Central memory CD8-positive, alpha-beta T cell (primary cell): ENCODE data around the gene FCN2.

Experiments used
- ATAC-seq: fragments of 150-1000 bp; cut with Tn5 transposase; replicated peaks from 2 replicates; pipeline ENCODE4 v1.10.0; 2022; ENCODE audit warnings: mild to moderate bottlenecking, moderate FRiP score, moderate number of reproducible peaks; ENCODE audit not compliant: poor library complexity, severe bottlenecking; ENCODE audit errors: extremely low read depth
- DNase-seq, 2 donors: peaks; one replicate each; pipeline ENCODE4 v3.0.0; 2021; ENCODE audit warnings: low spot score in 2 of 2
- H3K27ac Mint-ChIP-seq: one replicate; pipeline ENCODE4 v1.8.0; 2022; ENCODE audit warnings: low read depth, mild to moderate bottlenecking, moderate library complexity, mixed read lengths
- H3K27me3 Mint-ChIP-seq: one replicate; pipeline ENCODE4 v1.8.0; 2022; ENCODE audit warnings: mixed read lengths
- H3K36me3 Mint-ChIP-seq: one replicate; pipeline ENCODE4 v1.8.0; 2022; ENCODE audit warnings: mild to moderate bottlenecking, moderate library complexity, mixed read lengths; ENCODE audit not compliant: insufficient read depth
- H3K4me1 Mint-ChIP-seq: one replicate; pipeline ENCODE4 v1.8.0; 2022; ENCODE audit warnings: mixed read lengths
- H3K4me3 Mint-ChIP-seq: one replicate; pipeline ENCODE4 v1.8.0; 2022; ENCODE audit warnings: mild to moderate bottlenecking, moderate library complexity, mixed read lengths
- H3K9me3 Mint-ChIP-seq: one replicate; pipeline ENCODE4 v1.8.0; 2022; ENCODE audit warnings: mixed read lengths

The FCN2 gene

GRCh38 chr9:134880484-134881312, at the start of gene FCN2:
Gene FCN2 (plus strand): TSS chr9:134880810. CDS start chr9:134880822, 12 bp downstream.
- Mint-ChIP-seq H3K27ac (no peak within 1 kb of the TSS), H3K36me3 (no peaks in the 10 kb centered on the region), H3K27me3 (peaks cover 45% of the 10 kb centered on the region), H3K9me3 (no peaks in the 10 kb centered on the region), H3K4me3 (no peak within 1 kb of the TSS), H3K4me1 (no peaks in the 10 kb centered on the region)
- DNase-seq (no peak), ATAC-seq (no peak)

DNA sequence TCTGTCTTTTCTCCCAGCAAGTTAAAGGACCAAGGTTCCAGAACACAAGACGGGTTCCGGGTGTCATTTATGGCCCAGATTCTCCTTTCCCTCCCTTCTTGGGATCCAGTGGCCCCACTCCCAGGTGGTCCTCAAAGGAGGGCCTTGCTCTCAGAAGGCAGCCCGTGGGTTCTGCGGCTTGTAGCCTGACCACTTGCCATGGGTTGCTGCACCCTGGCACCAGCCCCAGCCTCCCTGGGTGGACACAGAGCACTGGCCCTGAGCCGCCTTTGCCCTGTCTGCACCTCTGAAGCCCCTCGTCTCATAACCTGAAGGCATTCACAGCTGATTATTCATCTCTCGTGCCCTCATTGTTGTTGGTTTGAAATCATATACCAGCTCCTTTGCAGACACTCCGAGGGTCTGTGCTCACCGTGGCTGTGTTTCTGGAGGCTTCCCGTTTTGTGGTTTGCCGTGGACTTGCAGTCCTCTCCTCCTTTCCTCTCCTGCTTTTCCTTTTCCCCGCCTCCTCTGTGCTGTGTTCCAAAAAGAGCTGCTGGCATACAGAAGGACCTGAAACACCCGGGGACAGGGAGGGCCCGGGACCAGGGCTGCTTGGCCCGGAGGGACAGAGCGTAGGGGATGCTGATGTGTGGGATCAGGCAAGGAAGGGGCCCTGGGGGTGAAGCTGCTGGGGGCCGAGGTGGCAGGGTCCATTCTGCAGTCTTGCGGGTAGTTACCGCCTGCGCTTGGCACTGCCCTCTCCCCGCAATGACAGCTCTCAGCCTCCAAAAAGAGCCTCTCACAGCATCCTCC, 49.5 kb upstream of the FCN2 start:
- no peaks in the 10 kb centered on the region for H3K36me3 Mint-ChIP-seq
- H3K27me3 Mint-ChIP-seq: no peaks in the 10 kb centered on the region
- H3K4me1 Mint-ChIP-seq: no peaks in the 10 kb centered on the region
- H3K27ac Mint-ChIP-seq: no peak overlapping the region
- DNase-seq (no peak), ATAC-seq (no peak)
- no peaks in the 10 kb centered on the region for H3K9me3 Mint-ChIP-seq
- no peak overlapping the region for H3K4me3 Mint-ChIP-seq

DNA sequence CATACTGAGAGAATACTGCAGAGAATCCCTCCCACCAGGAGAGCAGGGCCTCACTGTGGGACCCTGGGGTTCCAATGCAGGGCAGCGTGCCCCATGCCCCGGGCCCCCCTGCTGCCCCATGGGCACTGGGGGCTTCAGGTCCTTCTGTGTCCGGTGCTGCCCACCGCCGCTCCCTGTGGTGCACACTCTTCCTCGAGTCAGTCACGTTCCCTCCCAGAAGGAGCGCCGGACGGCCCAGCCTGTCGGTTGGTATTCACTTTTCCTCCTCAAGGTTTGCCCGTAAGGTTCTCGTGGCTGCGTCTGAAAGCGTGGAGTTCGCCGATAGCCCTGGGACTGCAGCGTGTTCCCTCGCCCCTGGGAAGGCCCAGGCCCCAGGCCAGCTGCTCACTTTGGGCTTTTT, 48.1 kb upstream of the FCN2 start:
- Mint-ChIP-seq H3K4me3 (no peak overlapping the region), H3K4me1 (no peaks in the 10 kb centered on the region), H3K36me3 (no peaks in the 10 kb centered on the region), H3K27me3 (no peaks in the 10 kb centered on the region), H3K9me3 (no peaks in the 10 kb centered on the region), H3K27ac (no peak overlapping the region)
- ATAC-seq: no peak
- DNase-seq: no peak

DNA sequence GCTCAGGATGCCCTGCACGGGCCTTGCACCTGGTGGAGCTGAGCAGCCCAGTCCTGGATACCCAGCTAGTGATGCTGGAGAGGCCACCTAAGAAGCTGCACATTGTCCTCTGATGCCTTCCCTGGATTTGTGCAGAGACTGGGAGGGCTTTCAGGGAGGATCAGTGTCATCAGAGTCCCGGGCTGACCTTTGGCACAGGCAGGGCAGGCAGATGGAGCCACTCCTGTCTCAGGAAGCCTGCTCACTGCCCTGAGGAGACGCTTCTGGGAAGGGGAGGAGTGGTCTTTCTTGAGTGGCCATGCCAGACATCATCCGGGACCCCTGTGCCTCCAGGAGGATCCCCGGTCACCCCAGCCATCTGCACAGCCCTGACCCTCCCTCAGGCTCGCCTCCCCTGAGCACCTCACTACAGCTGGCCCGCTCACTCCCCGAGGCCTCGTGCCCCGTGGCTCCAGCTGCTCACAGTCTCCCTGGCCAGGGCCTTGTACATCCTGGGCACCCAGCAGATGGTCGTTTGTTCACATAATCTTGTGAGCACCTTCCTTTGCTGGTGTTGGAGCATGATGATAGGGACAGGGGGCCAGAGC, 47.2 kb upstream of the FCN2 start:
- ATAC-seq (no peak), DNase-seq (no peak)
- H3K4me1 Mint-ChIP-seq: no peaks in the 10 kb centered on the region
- H3K36me3 Mint-ChIP-seq: no peaks in the 10 kb centered on the region
- H3K4me3 Mint-ChIP-seq: no peak overlapping the region
- H3K27me3 Mint-ChIP-seq: no peaks in the 10 kb centered on the region
- H3K9me3 Mint-ChIP-seq: no peaks in the 10 kb centered on the region
- H3K27ac Mint-ChIP-seq: no peak overlapping the region

DNA sequence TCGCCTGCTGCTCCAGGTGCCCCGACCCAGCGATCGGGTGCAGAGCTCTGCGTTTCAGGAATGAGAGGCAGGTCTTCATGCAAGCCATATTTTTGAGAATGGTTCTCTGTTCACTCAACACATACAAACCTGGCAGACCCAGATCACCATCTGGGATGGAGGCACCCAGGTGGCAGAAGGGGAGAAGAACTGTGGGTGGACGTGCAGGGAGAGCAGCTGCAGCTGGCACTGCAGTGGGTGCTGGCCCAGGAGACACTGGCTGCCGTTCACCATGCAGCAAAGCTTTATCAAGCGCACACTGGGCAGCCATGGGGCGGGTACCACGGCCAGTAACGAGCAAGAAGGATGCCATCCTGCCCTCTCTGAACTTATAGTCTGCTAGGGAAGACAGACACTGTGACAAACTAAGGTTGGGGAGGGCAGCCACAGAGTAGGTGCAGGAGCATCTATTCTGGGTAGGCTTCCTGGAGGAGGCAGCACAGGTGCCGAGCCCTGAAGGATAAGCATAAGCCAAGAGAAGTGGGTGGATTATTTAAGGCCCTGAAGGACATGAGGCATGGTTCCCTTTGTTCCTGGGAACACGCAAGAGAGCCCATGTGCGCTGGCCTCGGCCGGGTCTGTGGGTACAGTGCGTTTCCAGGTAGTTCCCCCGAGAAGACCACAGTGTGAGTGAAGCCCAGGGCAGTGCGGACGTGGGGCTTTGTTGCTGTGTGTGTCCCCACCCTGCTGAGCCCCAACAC, 46.2 kb upstream of the FCN2 start:
- no peaks in the 10 kb centered on the region for H3K36me3 Mint-ChIP-seq
- DNase-seq: no peak
- H3K9me3 Mint-ChIP-seq: no peaks in the 10 kb centered on the region
- H3K27ac Mint-ChIP-seq: no peak overlapping the region
- H3K4me1 Mint-ChIP-seq: no peaks in the 10 kb centered on the region
- no peak for ATAC-seq
- H3K4me3 Mint-ChIP-seq: no peak overlapping the region
- H3K27me3 Mint-ChIP-seq: no peaks in the 10 kb centered on the region

DNA sequence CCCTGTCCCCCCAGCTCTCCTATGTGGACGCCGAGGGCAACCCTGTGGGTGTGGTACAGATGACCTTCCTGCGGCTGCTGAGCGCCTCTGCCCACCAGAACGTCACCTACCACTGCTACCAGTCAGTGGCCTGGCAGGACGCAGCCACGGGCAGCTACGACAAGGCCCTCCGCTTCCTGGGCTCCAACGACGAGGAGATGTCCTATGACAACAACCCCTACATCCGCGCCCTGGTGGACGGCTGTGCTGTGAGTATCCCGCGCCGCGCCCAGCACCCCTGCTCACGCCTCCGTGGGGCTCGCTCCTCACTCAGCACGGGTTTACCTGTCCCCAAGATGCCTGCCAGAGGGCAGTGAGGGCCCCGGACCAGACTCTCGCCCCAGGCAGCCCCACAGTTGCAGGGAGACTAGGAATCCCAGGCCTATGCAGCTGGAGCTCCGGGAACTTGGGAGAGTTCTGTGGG, 45.6 kb upstream of the FCN2 start:
- Mint-ChIP-seq H3K9me3 (no peaks in the 10 kb centered on the region), H3K36me3 (no peaks in the 10 kb centered on the region), H3K27me3 (no peaks in the 10 kb centered on the region), H3K4me3 (no peak overlapping the region), H3K4me1 (no peaks in the 10 kb centered on the region), H3K27ac (no peak overlapping the region)
- ATAC-seq: no peak
- DNase-seq: no peak

GRCh38 chr9:134835448-134835847, 45.2 kb upstream of the FCN2 start:
- H3K27me3 Mint-ChIP-seq: no peaks in the 10 kb centered on the region
- no peaks in the 10 kb centered on the region for H3K4me1 Mint-ChIP-seq
- no peaks in the 10 kb centered on the region for H3K36me3 Mint-ChIP-seq
- no peak overlapping the region for H3K27ac Mint-ChIP-seq
- H3K9me3 Mint-ChIP-seq: no peaks in the 10 kb centered on the region
- DNase-seq: no peak
- no peak overlapping the region for H3K4me3 Mint-ChIP-seq
- no peak for ATAC-seq

- H3K27ac Mint-ChIP-seq: no peak overlapping the region
- H3K4me1 Mint-ChIP-seq: no peaks in the 10 kb centered on the region
- no peak overlapping the region for H3K4me3 Mint-ChIP-seq
- no peak for ATAC-seq
- no peaks in the 10 kb centered on the region for H3K9me3 Mint-ChIP-seq
- H3K36me3 Mint-ChIP-seq: no peaks in the 10 kb centered on the region
- H3K27me3 Mint-ChIP-seq: no peaks in the 10 kb centered on the region
- DNase-seq: no peak
These were observed 44.6 kb upstream of the FCN2 start for GRCh38 chr9:134835987-134836386.

- Mint-ChIP-seq H3K27ac (no peak overlapping the region), H3K9me3 (no peaks in the 10 kb centered on the region), H3K4me1 (no peaks in the 10 kb centered on the region), H3K36me3 (no peaks in the 10 kb centered on the region), H3K4me3 (no peak overlapping the region), H3K27me3 (no peaks in the 10 kb centered on the region)
- ATAC-seq: no peak
- no peak for DNase-seq
These were observed 44.1 kb upstream of the FCN2 start for GRCh38 chr9:134836406-134836970.

- no peaks in the 10 kb centered on the region for H3K4me1 Mint-ChIP-seq
These were observed 43.1 kb upstream of the FCN2 start for GRCh38 chr9:134837529-134837928.

GRCh38 chr9:134838651-134839454, 41.8 kb upstream of the FCN2 start:
- ATAC-seq: no peak
- DNase-seq: no peak
- no peaks in the 10 kb centered on the region for H3K4me1 Mint-ChIP-seq
- no peak overlapping the region for H3K27ac Mint-ChIP-seq
- H3K36me3 Mint-ChIP-seq: no peaks in the 10 kb centered on the region
- H3K27me3 Mint-ChIP-seq: no peaks in the 10 kb centered on the region
- H3K4me3 Mint-ChIP-seq: no peak overlapping the region
- no peaks in the 10 kb centered on the region for H3K9me3 Mint-ChIP-seq

More at GRCh38 chr9:134837529-134837928, 43.1 kb upstream of the FCN2 start:
- ATAC-seq (no peak), DNase-seq (no peak)
- no peak overlapping the region for H3K4me3 Mint-ChIP-seq
- H3K27me3 Mint-ChIP-seq: no peaks in the 10 kb centered on the region
- no peak overlapping the region for H3K27ac Mint-ChIP-seq
- H3K36me3 Mint-ChIP-seq: no peaks in the 10 kb centered on the region
- H3K9me3 Mint-ChIP-seq: no peaks in the 10 kb centered on the region
